ENCODE results near the gene STON1.

STON1 gene

GRCh38 chr2:48540237-48540935 is 10.4 kb downstream of the STON1 start:
- no peak for DNase-seq
- H3K4me3 ChIP-seq (ENCODE audit: low read depth, low read length), result no peak overlapping the region
- in situ Hi-C loops (cut with HindIII; ENCODE audit: low pct_ligation_motif_present, low sequenced_read_pairs), result no loop called here
- no peaks in the 10 kb centered on the region for H3K36me3 ChIP-seq (replicated peaks)
- no peaks in the 10 kb centered on the region for H3K27me3 ChIP-seq (replicated peaks)
- H3K27ac ChIP-seq, result no peak overlapping the region
- no peak for TF ChIP-seq CTCF (IDR thresholded peaks at IDR 0.05; ENCODE audit: low read depth, low read length, missing control alignments)

GRCh38 chr2:48541666-48542389 is 11.9 kb downstream of the STON1 start:
- in situ Hi-C loops (cut with HindIII; ENCODE audit: low pct_ligation_motif_present, low sequenced_read_pairs), result no loop called here
- no peak for TF ChIP-seq CTCF (IDR thresholded peaks at IDR 0.05; ENCODE audit: low read depth, low read length, missing control alignments)
- H3K27me3 ChIP-seq (replicated peaks), result no peaks in the 10 kb centered on the region
- no peaks in the 10 kb centered on the region for H3K36me3 ChIP-seq (replicated peaks)
- no peak overlapping the region for H3K4me3 ChIP-seq (ENCODE audit: low read depth, low read length)
- H3K27ac ChIP-seq, result no peak overlapping the region
- no peak for DNase-seq

- no peaks in the 10 kb centered on the region for H3K36me3 ChIP-seq (replicated peaks)
- TF ChIP-seq CTCF (IDR thresholded peaks at IDR 0.05; ENCODE audit: low read depth, low read length, missing control alignments), result no peak
- H3K4me3 ChIP-seq (ENCODE audit: low read depth, low read length), result no peak overlapping the region
- H3K27ac ChIP-seq, result no peak overlapping the region
- DNase-seq, result no peak
- in situ Hi-C loops (cut with HindIII; ENCODE audit: low pct_ligation_motif_present, low sequenced_read_pairs), result no loop called here
- no peaks in the 10 kb centered on the region for H3K27me3 ChIP-seq (replicated peaks)
Observed at GRCh38 chr2:48543895-48544294, 13.9 kb downstream of the STON1 start.

- no peak overlapping the region for H3K4me3 ChIP-seq (ENCODE audit: low read depth, low read length)
- in situ Hi-C loops (cut with HindIII; ENCODE audit: low pct_ligation_motif_present, low sequenced_read_pairs), result no loop called here
- no peaks in the 10 kb centered on the region for H3K27me3 ChIP-seq (replicated peaks)
- TF ChIP-seq CTCF (IDR thresholded peaks at IDR 0.05; ENCODE audit: low read depth, low read length, missing control alignments), result peak; percentile 30
- DNase-seq, result no peak
- H3K36me3 ChIP-seq (replicated peaks), result no peaks in the 10 kb centered on the region
- H3K27ac ChIP-seq, result no peak overlapping the region
Observed at GRCh38 chr2:48545244-48545643, 15.3 kb downstream of the STON1 start.

GRCh38 chr2:48548840-48549239 is 18.9 kb downstream of the STON1 start:
- DNase-seq, result no peak
- in situ Hi-C loops (cut with HindIII; ENCODE audit: low pct_ligation_motif_present, low sequenced_read_pairs), result no loop called here
- no peak overlapping the region for H3K27ac ChIP-seq

More at GRCh38 chr2:48548840-48549239, 18.9 kb downstream of the STON1 start:
- Histone ChIP-seq H3K36me3 (replicated peaks) (no peaks in the 10 kb centered on the region), H3K27me3 (replicated peaks) (no peaks in the 10 kb centered on the region), H3K4me3 (ENCODE audit: low read depth, low read length) (no peak overlapping the region)
- TF ChIP-seq CTCF (IDR thresholded peaks at IDR 0.05; ENCODE audit: low read depth, low read length, missing control alignments), result no peak
